ENCODE measurements around the gene SATB1.

SATB1 gene

DNA sequence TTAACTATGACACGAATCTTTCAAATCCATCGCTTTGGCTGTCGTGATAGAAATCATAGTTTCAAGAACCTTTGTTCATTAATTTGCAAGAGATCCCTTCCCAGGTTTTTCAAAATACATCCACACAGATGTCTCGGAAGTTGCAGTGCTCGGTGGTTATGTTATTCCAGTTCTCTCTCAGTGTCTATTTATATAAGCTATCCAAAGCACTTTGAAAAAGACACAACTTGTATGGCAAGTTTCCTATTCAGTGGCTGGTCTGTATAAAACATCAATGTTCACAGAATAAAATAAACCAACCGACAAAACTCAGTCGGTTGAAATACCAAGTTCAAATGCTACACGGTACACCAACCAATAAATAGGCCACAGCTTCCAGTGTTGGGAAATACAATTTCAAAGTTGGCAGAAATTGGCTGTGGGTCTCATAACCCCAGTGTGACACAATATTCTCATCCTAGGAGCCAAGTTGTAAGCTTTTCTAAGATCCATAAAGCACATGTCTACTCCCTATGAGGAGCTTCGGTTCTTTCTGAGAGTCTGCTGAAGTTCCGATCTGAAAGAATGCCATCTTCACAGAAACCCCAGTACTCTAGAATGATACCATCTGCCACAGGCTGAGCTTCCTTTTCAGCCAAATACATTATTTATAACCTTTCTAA, 23.7 kb downstream of the SATB1 start:
- no peak for DNase-seq (ENCODE audit: low read depth)

DNA sequence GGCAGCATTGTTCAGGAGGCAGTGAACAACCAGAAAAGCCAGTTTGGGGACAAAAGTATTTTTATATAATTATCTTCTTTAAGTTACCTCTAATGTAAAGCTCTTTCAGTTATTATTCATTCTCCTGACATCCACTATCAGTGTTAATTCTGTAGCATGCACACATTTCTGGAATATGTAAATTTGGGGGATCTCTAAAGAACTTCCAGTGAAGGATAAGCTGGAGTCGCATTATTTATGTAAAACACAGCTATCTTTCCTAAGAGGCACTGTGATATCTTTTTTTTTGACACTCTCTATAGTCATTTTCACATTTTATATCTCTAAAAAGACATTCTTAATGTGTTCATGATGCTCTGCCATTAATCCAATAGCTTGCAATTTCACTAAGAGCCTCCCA, 26.7 kb downstream of the SATB1 start:
- DNase-seq (ENCODE audit: low read depth), result no peak

DNA sequence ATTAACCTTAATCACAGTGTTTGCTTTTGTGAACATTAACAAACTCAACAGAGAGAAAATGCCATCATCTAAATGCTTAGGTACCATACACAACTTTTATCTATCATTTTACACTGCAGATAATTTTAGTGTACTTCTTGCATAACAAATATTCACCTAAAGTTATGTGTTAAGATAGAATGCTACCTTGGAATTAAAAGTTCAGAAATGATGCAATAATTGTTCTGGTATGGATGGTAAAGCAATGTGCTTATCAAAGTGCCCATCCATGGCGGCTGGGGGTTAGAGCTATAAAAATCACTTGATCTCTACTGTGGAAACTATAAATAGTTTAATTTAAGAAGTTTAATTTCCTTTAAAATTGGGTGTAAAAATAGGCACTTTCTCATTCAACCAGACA, 28.7 kb downstream of the SATB1 start:
- DNase-seq (ENCODE audit: low read depth), result no peak

DNA sequence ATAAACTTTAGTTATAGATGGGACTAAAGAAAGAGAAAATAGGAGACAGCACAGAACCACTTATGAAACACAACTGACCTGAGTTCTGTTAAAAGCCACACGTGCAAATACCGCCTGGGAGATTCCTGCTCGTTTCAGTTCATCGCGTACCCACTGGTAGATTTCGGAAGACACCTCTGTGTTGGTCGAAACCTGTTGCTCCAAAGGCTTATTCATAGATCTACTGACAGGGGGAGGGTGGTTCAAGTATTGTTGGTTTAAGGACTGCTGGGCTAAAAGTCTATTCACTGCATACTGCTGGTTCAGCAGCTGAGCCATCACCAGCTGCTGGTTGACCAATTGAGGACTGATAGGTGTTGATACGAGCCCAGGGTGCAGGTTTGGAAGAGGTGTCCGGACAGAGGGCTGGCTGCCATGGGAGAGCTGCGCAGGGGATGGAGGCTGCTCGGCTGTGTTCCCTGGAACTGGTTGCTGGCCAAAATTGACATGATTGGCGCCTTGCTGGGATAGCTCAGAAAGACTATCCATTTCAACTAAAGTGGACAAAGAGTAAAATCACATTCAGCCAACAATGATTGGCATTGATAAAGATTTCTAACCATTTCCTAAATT, 30.6 kb downstream of the SATB1 start:
- no peak for DNase-seq (ENCODE audit: low read depth)

DNA sequence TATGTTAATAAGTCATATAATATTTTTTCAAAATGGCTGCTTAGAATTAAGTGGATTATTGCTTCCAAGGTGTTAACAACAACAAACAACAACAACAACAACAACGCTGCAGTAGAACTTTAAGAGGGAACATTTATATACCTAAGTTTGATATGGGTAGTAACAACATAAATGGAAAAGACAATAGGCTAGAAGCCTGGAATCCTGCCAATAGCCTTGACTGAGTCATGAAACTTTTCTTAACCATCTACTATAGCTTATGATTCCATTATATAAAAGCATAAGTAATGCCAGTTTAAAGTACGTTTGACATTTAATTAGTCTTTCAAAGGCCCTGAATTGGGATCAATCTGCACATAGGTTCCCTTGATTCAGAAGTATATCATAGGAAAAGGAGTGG, 31.2 kb downstream of the SATB1 start:
- DNase-seq (ENCODE audit: low read depth), result peak; percentile 4

DNA sequence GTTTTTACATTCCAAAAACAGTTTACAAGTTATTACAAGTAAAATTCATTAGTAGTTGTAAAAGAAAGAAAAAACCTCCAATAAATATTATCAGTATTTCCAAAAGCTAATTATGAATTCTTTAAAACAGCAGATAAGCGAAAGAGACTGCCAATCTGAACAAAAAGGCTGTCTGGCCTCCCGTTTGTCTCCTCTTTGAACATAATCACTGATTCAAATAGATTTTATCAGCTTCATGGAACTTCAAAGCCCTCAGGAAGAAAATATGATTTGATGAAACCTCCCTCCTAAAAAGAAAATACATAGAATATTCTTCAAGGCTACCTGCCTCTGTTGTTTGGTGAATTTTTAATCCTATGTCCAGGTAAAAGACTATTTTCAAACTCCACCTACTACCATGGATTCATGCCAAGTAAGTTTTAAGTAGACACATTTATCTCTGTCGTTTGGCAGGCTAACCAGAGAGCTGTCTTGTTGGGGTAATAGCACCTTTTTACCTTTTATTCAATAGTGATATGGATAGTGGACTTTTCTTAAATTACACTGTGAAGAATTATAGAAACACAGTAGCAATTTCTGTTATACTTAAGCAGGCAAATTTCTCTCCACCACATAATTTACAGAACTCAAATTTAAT, 35.0 kb downstream of the SATB1 start:
- DNase-seq (ENCODE audit: low read depth), result no peak

DNA sequence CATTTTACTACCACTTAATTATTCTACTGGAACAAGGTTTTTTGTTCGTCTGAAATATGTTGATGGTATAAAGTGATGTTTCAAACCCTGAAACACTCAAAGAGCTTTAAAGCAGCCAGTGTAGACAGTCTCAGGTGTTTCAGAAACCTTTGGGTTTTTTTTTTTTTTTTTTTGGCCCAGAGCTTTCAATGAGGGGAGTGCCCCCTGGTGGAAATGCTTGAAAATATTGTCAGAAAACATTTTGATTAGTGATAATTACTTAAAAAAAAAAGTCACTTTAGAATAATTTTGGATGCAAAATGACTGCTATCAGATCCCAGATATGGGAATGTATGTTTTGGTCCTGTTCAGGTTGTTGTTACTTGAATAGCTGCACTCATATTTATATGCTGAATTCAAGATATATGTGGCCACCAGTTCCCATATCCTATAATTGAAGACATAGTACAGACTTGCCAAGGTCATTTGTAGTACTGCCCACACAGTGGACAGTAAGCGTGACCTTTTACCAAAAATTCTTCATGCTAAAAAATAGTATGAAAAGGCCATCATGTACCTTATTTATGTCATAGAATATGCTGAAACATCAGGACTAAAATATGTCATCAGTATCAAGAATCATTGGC, 35.9 kb downstream of the SATB1 start:
- peak; percentile 9 for DNase-seq (ENCODE audit: low read depth)

DNA sequence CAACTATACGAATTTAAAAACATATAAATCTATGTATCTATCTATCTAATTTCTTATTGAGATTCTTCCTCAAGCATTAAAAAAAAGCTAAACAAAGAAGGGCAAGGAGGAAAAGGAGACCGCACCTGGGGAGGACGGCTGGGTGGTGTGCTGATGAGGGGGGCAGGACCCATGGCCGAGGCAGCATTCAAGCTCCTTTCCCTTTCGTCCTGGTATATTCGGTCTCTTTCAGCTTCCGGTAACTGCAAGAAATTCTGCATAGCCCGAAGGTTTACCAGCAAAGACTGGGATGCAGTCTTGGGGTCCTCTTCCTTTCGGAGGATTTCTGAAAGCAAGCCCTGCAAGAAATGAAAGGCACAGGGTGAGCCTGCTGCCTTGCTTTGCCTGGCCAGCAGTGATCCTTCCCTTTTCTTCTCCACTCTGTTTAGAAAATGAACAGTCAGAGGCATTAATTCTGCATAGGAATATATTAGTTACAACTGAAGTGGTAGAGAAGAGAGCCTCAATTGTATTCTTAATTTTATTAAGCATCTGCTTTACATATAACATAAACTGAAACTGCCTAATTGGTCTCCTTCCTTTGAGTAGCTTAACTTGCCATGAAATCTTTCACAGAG, 38.8 kb downstream of the SATB1 start:
- DNase-seq (ENCODE audit: low read depth), result no peak

DNA sequence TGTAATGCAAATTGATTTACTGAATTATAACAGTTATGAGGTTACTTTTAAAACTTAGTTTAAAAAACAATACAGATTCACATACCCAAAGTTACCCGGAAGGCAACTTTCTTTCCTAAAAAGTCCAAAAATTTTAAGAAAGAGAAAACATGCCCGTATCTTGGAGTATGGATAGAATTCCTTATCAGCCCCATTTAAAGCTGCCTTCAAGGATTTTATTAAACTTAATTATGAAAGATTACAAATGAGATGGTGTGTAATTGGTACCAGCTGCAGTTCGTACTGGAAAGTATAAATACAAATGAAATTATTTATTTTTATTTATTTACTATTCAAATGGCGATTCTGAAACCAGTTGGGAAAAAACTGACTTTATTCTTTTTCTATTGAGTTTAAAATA, 39.4 kb downstream of the SATB1 start:
- DNase-seq (ENCODE audit: low read depth), result no peak

DNA sequence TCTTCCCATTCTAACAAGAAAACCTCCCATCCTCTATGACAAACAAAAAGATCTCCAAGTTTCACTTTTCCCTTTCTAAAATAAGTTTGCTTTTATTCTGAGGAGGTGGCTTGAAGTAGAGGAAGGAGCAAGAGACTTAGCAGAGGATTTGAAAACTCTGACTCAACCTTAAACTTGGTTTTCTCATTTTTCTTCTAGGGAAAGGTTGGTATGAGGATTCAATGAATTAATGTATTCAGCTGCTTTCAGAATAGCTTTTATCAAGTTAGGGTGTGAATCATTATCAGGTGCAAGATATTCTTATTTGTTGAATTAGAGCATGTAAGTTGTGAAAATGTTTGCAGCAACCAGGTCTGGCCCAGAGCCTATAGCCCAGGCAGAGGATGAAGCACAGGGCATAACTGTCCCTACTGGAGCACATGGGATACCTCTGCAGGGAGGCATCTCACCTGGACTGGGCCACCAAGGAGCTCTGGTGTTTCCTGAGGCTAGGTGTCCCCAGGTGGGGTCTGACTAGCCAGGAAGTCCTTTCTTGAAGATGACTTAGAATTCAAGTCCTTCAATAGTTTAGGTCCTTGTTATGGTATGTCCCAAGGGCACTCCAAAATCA, 42.3 kb downstream of the SATB1 start:
- no peak for DNase-seq (ENCODE audit: low read depth)

DNA sequence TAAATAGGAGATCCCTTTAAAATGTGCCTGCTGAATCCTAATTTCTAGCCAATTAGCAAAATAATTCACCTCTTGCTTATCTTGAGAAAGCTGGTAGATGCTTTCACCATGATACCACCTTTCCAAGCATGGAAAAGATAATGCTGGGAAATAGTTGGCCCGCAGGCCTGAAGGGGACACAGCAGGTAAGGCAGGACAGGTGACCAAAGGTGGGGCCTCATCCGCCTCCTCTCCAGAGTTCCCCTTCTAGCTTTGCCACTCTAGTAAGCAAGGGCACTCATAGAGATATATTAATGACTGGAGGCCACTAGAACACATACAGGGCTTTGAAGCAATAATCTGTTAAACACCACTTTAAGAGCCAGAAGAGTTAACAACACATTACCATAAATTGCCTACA, 45.5 kb downstream of the SATB1 start:
- no peak for DNase-seq (ENCODE audit: low read depth)

DNA sequence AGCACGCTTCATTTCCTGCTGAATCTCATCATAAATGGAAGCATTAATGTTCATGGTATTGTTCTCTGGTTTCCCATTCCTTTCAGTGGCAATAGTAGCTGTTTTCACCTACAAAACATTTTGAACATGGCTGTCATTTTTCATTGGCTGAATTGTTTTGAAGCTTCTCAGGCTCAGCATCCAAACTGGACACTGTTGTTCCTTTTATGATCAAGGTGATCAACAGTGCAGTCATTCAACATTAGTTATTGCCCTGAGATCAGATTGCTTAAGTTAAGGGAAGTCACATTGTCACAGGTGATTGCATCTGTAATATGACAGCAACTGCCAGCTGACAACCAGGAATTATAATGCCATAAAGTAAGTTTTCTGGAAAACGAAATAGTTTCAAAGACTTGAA, 46.9 kb downstream of the SATB1 start:
- DNase-seq (ENCODE audit: low read depth), result no peak

DNA sequence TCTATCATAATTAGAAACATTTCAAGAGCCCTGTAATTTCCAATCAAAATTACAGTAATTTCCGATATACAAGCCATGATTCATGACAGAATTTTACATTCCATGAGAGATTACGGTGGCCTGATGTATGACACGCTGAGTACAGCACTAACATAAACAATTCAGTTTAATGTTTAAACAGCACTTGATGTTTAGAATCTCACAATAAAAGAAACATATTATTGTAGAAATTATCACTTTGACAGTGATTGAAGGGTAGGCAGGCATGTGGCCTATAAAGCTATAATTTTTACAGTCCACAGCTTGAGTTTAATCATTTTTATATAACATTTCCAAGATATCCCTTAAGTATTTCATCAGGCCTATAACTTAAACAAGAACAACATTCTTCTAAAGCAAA, 48.5 kb downstream of the SATB1 start:
- DNase-seq (ENCODE audit: low read depth), result no peak

DNA sequence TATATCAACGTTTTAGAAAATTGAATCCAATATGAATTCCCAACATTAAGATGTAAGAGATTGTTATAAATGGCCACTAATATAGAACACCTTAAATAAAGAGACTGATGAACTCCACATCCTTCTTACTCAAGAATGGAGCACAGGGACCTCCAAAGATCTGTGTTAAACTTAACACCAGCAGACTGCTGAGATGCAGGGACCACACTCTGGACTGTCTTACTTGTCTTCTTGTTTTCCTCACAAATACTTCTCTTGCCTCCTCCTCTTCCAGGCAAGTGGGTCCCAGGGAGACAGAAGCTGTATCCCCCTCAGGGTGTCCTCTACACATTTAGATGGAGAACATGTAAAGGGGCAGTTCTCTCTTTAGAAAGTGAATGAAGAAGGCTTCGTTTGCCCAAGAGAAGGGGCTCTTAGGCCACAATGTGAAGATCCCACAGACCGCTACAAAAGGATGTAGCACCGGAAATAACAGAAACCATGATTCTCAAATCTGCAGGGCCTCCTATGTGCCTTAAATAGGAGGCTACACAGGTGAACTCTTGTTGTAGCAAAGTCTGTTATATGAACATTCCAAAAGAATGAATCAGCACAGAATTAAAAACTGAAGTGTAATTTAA, 52.2 kb downstream of the SATB1 start:
- DNase-seq (ENCODE audit: low read depth), result no peak

DNA sequence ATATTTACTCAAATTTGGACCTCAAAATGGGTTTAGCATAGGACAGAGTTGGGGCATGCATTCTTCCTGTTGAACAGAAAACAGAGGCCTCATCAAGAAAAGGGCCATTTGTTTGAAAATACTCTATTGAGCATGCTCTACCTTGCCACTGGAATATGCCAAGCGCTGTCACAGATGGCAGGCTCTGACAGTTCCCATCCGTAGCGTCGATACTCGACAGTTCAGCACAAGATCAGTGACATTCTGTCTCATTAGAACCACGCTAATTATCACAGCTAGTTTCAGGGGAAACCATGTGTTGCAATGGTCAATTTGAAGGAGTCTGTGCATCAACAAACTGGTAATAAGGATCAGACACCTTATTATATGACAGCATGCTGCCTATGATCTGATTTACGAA, 54.5 kb downstream of the SATB1 start:
- DNase-seq (ENCODE audit: low read depth), result no peak

DNA sequence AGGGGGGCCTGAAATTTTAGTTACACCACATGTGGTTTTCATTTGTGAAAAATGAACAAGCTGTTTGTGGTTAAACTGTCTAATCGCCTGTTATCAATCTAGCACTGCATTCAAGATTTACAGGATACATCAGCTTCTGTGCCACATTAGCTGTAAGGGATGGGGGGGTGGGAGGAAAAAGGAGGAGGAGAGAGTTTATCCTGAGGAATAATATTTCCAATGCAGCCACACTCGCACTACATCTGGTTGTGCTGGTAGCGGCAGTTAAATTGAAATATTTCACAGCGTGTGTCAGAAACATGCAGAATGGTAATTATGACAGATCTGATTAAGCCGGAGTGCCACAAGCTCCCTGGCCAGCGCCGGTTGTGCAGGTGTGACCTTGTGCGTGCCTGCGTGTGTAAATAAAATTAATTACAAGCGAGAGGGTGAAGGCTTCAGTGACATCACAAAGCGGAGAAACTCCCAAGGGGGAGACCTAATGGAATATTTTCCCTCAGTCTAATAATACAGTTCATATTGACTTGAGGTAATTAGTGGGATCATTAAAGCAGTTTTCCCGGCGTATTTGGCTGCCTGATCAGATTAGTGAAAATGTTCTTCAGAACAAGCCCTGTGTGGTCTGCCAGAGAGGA, 55.5 kb downstream of the SATB1 start:
- DNase-seq (ENCODE audit: low read depth), result no peak

DNA sequence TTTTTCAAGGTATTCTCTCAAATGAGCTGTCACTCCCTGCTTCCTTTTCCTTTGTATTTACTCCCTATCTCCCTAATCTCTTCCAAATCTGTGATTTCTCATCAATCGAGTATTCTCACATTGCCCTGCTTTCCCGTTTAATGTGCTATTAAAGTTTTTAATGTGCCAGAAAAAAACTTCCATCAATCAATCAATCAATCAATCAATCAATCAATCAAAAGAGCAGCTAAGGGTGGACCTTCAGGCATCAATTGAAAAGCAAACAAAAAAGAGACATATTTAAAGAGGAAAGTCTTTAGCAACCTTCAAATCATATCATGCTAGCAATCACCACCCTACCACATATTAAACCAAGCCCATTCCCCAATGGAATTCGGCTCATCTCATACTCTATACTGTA, 58.9 kb downstream of the SATB1 start:
- no peak for DNase-seq (ENCODE audit: low read depth)

DNA sequence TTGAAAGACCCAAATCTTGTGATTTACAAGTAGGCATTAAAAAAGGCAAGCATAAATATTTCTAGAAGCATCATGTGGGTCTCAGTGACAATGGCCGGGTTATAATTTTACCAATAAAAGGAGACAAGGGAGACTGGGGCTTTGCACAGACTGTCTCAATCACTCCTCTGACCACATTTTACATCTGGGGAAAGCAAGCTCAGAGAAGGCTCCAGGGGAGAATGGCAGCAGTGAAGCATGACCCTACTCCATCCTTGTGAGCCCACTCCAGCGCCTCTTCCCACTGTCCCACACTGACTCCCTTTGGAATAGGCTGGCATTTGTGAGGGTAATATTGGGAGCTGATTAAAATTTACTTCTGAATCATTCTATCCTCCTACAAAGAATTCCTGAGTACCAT, 61.8 kb downstream of the SATB1 start:
- DNase-seq (ENCODE audit: low read depth), result no peak

DNA sequence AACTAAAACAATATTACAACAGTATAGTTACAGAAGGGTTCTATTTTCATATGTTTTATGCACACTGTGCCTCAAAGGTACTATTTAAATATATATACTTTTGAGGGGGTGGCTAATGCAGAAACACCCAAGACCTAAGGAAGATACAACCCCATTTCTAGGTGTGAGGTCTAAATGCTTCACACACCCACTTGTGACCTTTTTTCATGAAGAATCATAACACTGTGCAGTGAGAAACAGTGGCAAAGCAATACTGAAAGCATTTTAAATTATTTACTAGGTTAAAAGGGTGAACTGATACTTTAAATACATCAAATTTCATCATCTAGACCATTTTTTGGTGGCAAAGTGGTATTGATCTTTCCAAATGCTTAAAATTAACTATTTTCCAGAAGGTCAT, 67.4 kb downstream of the SATB1 start:
- no peak for DNase-seq (ENCODE audit: low read depth)

DNA sequence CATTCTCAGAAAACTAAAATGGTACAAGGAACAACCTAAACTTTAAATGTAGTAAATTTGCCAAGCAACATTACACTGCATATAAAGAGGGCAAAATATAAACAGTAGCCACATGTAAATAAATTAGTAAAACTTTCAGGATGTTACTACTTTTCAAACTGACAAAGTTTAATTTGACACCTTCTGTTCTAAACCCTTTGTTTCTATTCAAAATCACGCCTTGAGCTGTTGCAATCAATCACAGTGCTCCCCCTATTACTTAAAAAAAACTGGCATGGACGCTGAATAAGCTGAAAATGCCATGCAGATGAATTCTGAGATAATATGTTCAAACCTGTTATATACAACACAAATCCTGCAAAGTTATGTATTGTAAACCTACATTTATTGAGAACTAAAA, 69.3 kb downstream of the SATB1 start:
- no peak for DNase-seq (ENCODE audit: low read depth)

DNA sequence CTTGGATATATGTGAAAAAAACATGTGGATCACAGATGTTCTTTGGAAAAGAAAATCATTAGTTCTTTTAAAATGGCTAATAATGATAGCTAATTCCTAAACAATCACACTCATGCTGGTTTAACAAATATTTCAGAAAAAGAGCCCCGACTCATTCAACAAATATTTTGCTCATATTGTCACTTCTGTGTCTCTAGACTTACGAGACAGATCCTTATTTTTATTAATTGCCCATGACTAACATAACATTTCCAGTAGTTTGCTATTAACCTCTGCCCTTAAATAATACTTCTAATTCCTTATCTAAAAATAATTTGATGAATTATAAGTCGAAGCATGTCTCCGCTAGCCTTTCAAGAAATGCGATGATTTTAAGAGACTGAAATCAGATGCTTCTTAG, 70.4 kb downstream of the SATB1 start:
- DNase-seq (ENCODE audit: low read depth), result no peak

Data from HS-5 (cell line).